HEK293 (cell line): Measurements from ENCODE around the gene PPIL6.

Experiments
- CTCF ChIA-PET: fragments of 350-600 bp; formaldehyde crosslinking; extraction: SDS; loops from one replicate; lab custom pipeline; 2021; ENCODE audit warnings: antibody characterized with exemption; lab: Yijun Ruan, JAX
- POLR2A ChIA-PET: fragments of 300-600 bp; formaldehyde crosslinking; extraction: SDS; loops from one replicate; lab custom pipeline; 2020; ENCODE audit warnings: antibody characterized with exemption, inconsistent platforms; lab: Yijun Ruan, JAX
- H3K27ac ChIP-seq: fragments of 200-500 bp; sonication (Bioruptor generic); 2 replicates; pipeline ENCODE4 v1.5.1; 2014; ENCODE audit warnings: low read depth, low read length, control low read depth, inconsistent platforms; ENCODE audit errors: extremely low read depth
- H3K36me3 ChIP-seq, 2 experiments: fragments of 200-500 bp in 1 of 2; sonication (Bioruptor generic) in 1 of 2; 1 replicate in 1 of 2; 2 replicates in 1 of 2; pipeline ENCODE4 v1.5.1; 2014 to 2017; ENCODE audit warnings: inconsistent platforms in 2 of 2, low read length in 2 of 2; ENCODE audit not compliant: control insufficient read depth in 2 of 2, insufficient read depth in 1 of 2
- H3K4me1 ChIP-seq: fragments of 200-500 bp; sonication (Bioruptor generic); 2 replicates; pipeline ENCODE4 v1.5.1; 2014; ENCODE audit warnings: mild to moderate bottlenecking, low read length, inconsistent platforms; ENCODE audit not compliant: control insufficient read depth, insufficient read depth
- H3K4me3 ChIP-seq: 2 replicates; pipeline ENCODE4 v1.5.1; 2011; ENCODE audit warnings: low read depth, mild to moderate bottlenecking, control low read depth, low read length, moderate library complexity
- H3K9me3 ChIP-seq: fragments of 200-500 bp; sonication (Bioruptor generic); 2 replicates; pipeline ENCODE4 v1.5.1; 2014; ENCODE audit warnings: low read depth, low read length, inconsistent platforms; ENCODE audit not compliant: control insufficient read depth, insufficient read depth
- BCL11B ChIP-seq: fragments of 450-650 bp; formaldehyde crosslinking; IDR thresholded peaks from 2 replicates; pipeline ENCODE4 v1.5.1; 2016; ENCODE audit warnings: low read depth, missing biosample characterization, missing genetic modification characterization
- INSM2 ChIP-seq: fragments of 450-650 bp; formaldehyde crosslinking; IDR thresholded peaks from 2 replicates; pipeline ENCODE4 v1.5.1; 2016; ENCODE audit warnings: missing biosample characterization, missing genetic modification characterization
- KLF1 ChIP-seq: fragments of 450-650 bp; formaldehyde crosslinking; IDR thresholded peaks from 2 replicates; pipeline ENCODE4 v1.5.1; 2016; ENCODE audit warnings: missing biosample characterization, missing genetic modification characterization
- KLF17 ChIP-seq: fragments of 450-650 bp; formaldehyde crosslinking; IDR thresholded peaks from 2 replicates; pipeline ENCODE4 v1.5.1; 2016; ENCODE audit warnings: missing biosample characterization, missing genetic modification characterization
- KLF8 ChIP-seq: fragments of 450-650 bp; formaldehyde crosslinking; IDR thresholded peaks from 2 replicates; pipeline ENCODE4 v1.5.1; 2016; ENCODE audit warnings: missing biosample characterization, missing genetic modification characterization
- PRDM10 ChIP-seq: fragments of 450-650 bp; formaldehyde crosslinking; IDR thresholded peaks from 2 replicates; pipeline ENCODE4 v1.5.1; 2016; ENCODE audit warnings: missing biosample characterization, missing genetic modification characterization
- SP2 ChIP-seq: fragments of 450-650 bp; formaldehyde crosslinking; IDR thresholded peaks from 2 replicates; pipeline ENCODE4 v1.5.1; 2016; ENCODE audit warnings: missing biosample characterization, missing genetic modification characterization
- TRIM28 ChIP-seq: IDR thresholded peaks from 2 replicates; pipeline ENCODE4 v1.6.1; 2011; ENCODE audit warnings: low read length, control low read depth, borderline replicate concordance
- ZBTB21 ChIP-seq: fragments of 450-650 bp; formaldehyde crosslinking; IDR thresholded peaks from 2 replicates; pipeline ENCODE4 v1.5.1; 2017; ENCODE audit warnings: missing biosample characterization, missing genetic modification characterization
- ZBTB26 ChIP-seq: fragments of 450-650 bp; formaldehyde crosslinking; optimal IDR thresholded peaks from 2 replicates; pipeline ENCODE3; 2016; ENCODE audit warnings: missing biosample characterization, mild to moderate bottlenecking, missing genetic modification characterization
- ZBTB48 ChIP-seq: fragments of 450-650 bp; formaldehyde crosslinking; IDR thresholded peaks from 2 replicates; pipeline ENCODE4 v1.5.1; 2016; ENCODE audit warnings: missing biosample characterization, missing genetic modification characterization
- ZBTB8A ChIP-seq: fragments of 450-650 bp; formaldehyde crosslinking; IDR thresholded peaks from 2 replicates; pipeline ENCODE4 v1.5.1; 2016; ENCODE audit warnings: missing biosample characterization, missing genetic modification characterization
- ZNF112 ChIP-seq: fragments of 450-650 bp; formaldehyde crosslinking; IDR thresholded peaks from 2 replicates; pipeline ENCODE4 v1.5.0; 2017; ENCODE audit warnings: missing biosample characterization, missing genetic modification characterization
- ZNF114 ChIP-seq: fragments of 450-650 bp; formaldehyde crosslinking; IDR thresholded peaks from 2 replicates; pipeline ENCODE4 v1.5.0; 2017; ENCODE audit warnings: missing biosample characterization, missing genetic modification characterization
- ZNF324 ChIP-seq: fragments of 450-650 bp; formaldehyde crosslinking; IDR thresholded peaks from 2 replicates; pipeline ENCODE4 v1.5.1; 2016; ENCODE audit warnings: missing biosample characterization, missing genetic modification characterization
- ZNF335 ChIP-seq: fragments of 450-650 bp; formaldehyde crosslinking; conservative IDR thresholded peaks from 2 replicates; pipeline ENCODE4 v1.5.1; 2016; ENCODE audit warnings: missing biosample characterization, missing genetic modification characterization
- ZNF513 ChIP-seq: fragments of 450-650 bp; IDR thresholded peaks from 2 replicates; pipeline ENCODE4 v1.5.1; 2018; ENCODE audit warnings: missing biosample characterization, missing genetic modification characterization
- ZNF561 ChIP-seq: fragments of 450-650 bp; IDR thresholded peaks from 2 replicates; pipeline ENCODE4 v1.5.1; 2018; ENCODE audit warnings: missing biosample characterization, missing genetic modification characterization, borderline replicate concordance
- ZNF626 ChIP-seq: fragments of 450-650 bp; sonication (Bioruptor Pico); formaldehyde crosslinking; IDR thresholded peaks from 2 replicates; pipeline ENCODE4 v1.5.1; 2018; ENCODE audit warnings: missing biosample characterization, missing genetic modification characterization, inconsistent platforms
- ZNF629 ChIP-seq: fragments of 450-650 bp; formaldehyde crosslinking; IDR thresholded peaks from 2 replicates; pipeline ENCODE4 v1.5.1; 2017; ENCODE audit warnings: missing biosample characterization, missing genetic modification characterization

PPIL6 gene

GRCh38 chr6:109483735-109484057, 43.3 kb upstream of the PPIL6 start:
- Histone ChIP-seq H3K36me3 (peaks cover 0 to 29% of the 10 kb centered on the region in 2 experiments; a peak in 2 of 3 replicates), H3K27ac (no peak overlapping the region), H3K4me1 (0 out of 2 replicates have a peak, but pooled peaks cover 3% of the 10 kb centered on the region)
- CTCF ChIA-PET = no interaction called here
- peak; percentile 71 for TF ChIP-seq ZNF629 (tag by site-specific recombination)
- TF ChIP-seq ZNF112 = no peak
- TF ChIP-seq ZNF114 (tag by site-specific recombination) = no peak
- TF ChIP-seq ZNF513 = peak; percentile 79
- no peak for TF ChIP-seq ZNF324
- peak; percentile 27; the same call in 1 of the 2 replicates for TF ChIP-seq ZBTB21 (tag by site-specific recombination)
- TF ChIP-seq ZNF335 (tag by site-specific recombination) = peak; percentile 76
- peak; percentile 46; the same call in 1 of the 2 replicates for TF ChIP-seq ZBTB48 (tag by site-specific recombination)
- no peak for TF ChIP-seq BCL11B (tag by site-specific recombination)
- TF ChIP-seq KLF1 (tag by site-specific recombination) = 0 out of 2 replicates have a peak, but pooled peaks have one; percentile 3
- peak; percentile 14; the same call in 1 of the 2 replicates for TF ChIP-seq KLF8 (tag by site-specific recombination)
- peak; percentile 42; the same call in 1 of the 2 replicates for TF ChIP-seq PRDM10
- TF ChIP-seq, all 188 proteins: peak for 8
- POLR2A ChIA-PET = no interaction called here
- H3K4me3 ChIP-seq = peak overlapping the region; percentile 46
- no peaks in the 10 kb centered on the region for H3K9me3 ChIP-seq

GRCh38 chr6:109482905-109483734, 42.7 kb upstream of the PPIL6 start, which contains the start of gene ZBTB24:
TSS of gene ZBTB24 (minus strand) at chr6:109483219. CDS start at chr6:109482026, 1,193 bp downstream.
- no peaks in the 10 kb centered on the region for H3K9me3 ChIP-seq
- H3K4me3 ChIP-seq = peak within 1 kb of the TSS; percentile 83
- POLR2A ChIA-PET = interaction anchor here (0.7 to 1.3 kb wide), 4 partner anchors 17 to 31 kb away, joined by 3 read pairs; no protein-coding TSS in a partner anchor
- 0 out of 2 replicates have a peak, but pooled peaks cover 3% of the 10 kb centered on the region for H3K4me1 ChIP-seq
- CTCF ChIA-PET = interaction anchor here (0.8 kb wide), 1 partner anchor 99 kb away, joined by 3 read pairs; no protein-coding TSS in a partner anchor
- peaks cover 0 to 34% of the 10 kb centered on the region in 2 experiments; a peak in 2 of 3 replicates for H3K36me3 ChIP-seq
- H3K27ac ChIP-seq = peak within 1 kb of the TSS; percentile 78; the same call in 1 of the 2 replicates
- TF ChIP-seq INSM2 (tag by site-specific recombination) (peak; percentile 8; the same call in 1 of the 2 replicates), ZBTB8A (tag by site-specific recombination) (peak; percentile 14; the same call in 1 of the 2 replicates), ZBTB26 (tag by site-specific recombination) (peak; percentile 59), ZNF561 (tag by site-specific recombination) (peak; percentile 52; the same call in 1 of the 2 replicates), TRIM28 (no peak), ZNF626 (tag by site-specific recombination) (0 out of 2 replicates have a peak, but pooled peaks have one; percentile 34), SP2 (0 out of 2 replicates have a peak, but pooled peaks have one; percentile 5), KLF17 (no peak), PRDM10 (0 out of 2 replicates have a peak, but pooled peaks have one; percentile 2)
